ACC112 (cell line): ENCODE measurements around the gene STON2.

Experiments
- H2AFZ ChIP-seq: fragments of 200-600 bp; sonication (generic); one replicate; pipeline ENCODE4 v1.6.0; 2017; ENCODE audit warnings: antibody characterized with exemption, low read length; ENCODE audit not compliant: unreplicated experiment
- H3K27ac ChIP-seq: fragments of 200-600 bp; sonication (generic); 2 replicates; pipeline ENCODE4 v1.5.1; 2014; ENCODE audit warnings: low read depth, mild to moderate bottlenecking, antibody characterized with exemption, low read length, moderate library complexity
- H3K27me3 ChIP-seq: fragments of 200-600 bp; sonication (generic); 2 replicates; pipeline ENCODE4 v1.6.1; 2014; ENCODE audit warnings: mild to moderate bottlenecking, antibody characterized with exemption, low read length, moderate library complexity, mixed read lengths; ENCODE audit not compliant: insufficient read depth
- H3K36me3 ChIP-seq: fragments of 200-600 bp; sonication (generic); 2 replicates; pipeline ENCODE4 v1.6.1; 2016; ENCODE audit warnings: mild to moderate bottlenecking, antibody characterized with exemption, low read length, moderate library complexity, mixed read lengths; ENCODE audit not compliant: insufficient read depth
- H3K4me1 ChIP-seq: fragments of 200-600 bp; sonication (generic); one replicate; pipeline ENCODE4 v1.6.1; 2016; ENCODE audit warnings: low read length, mixed read lengths; ENCODE audit not compliant: insufficient read depth, unreplicated experiment, control insufficient read depth
- H3K4me3 ChIP-seq: fragments of 200-600 bp; sonication (generic); 2 replicates; pipeline ENCODE4 v1.5.1; 2014; ENCODE audit warnings: mild to moderate bottlenecking, low read depth, low read length
- H3K79me2 ChIP-seq: fragments of 200-600 bp; sonication (generic); one replicate; pipeline ENCODE4 v1.6.0; 2016; ENCODE audit warnings: low read length; ENCODE audit not compliant: control insufficient read depth, unreplicated experiment, insufficient read depth

STON2 gene

DNA sequence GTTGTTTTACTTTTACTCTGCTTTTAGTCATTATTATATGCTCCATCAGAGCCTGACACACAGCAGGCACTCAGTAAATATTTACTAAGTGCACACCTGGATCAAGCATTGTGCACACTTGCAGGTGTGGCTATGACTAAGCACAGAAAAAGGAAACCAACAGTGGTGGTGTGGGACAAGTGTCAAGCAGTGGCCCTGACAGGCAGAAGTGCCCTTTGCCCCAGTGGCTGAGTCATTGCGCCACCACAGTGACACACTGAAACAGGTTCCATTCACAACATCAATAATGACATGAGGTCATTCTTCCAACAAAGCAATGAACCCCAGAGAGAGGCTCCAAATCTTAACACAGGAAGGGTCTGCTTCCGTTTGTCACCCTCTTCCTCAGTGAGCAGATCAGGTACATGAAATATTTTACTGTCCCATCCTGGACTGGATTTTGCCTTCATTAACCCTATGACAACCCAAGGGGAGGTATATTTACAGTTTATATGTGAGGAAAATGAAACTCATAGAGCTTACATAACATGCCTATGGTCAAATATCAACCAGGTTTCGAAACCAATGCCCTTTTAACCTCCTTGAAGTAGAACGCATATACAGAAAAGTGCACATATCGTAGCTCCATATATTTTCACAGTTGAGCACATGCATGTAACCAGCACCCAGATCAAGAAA is 96.7 kb downstream of the STON2 start:
- Histone ChIP-seq H3K4me3 (no peak overlapping the region), H3K27me3 (peaks cover 4% of the 10 kb centered on the region; the same call in 1 of the 2 replicates), H3K79me2 (no peaks in the 10 kb centered on the region), H3K36me3 (no peaks in the 10 kb centered on the region), H3K27ac (no peak overlapping the region), H2AFZ (no peak overlapping the region), H3K4me1 (no peaks in the 10 kb centered on the region)

DNA sequence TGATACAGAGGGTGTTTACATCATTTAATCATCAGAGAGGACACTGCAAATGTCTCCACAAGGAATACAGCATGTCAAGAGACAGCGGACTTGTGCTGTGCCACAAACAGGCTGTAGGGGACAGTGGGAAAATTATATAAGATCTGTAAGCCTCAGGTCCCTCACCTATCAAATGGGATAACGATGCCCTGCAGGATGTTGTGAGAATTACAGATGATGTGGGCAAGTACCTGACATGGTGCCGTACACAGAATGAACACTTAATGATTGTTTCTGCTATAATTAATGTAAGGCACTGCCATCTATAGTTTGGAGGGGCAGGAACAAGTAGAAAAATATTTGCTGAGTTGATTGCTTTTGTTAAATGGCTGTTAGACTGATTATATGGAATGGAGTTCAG is 97.5 kb downstream of the STON2 start:
- H2AFZ ChIP-seq: no peak overlapping the region
- peaks cover 4% of the 10 kb centered on the region; the same call in 1 of the 2 replicates for H3K27me3 ChIP-seq
- no peaks in the 10 kb centered on the region for H3K36me3 ChIP-seq
- no peak overlapping the region for H3K27ac ChIP-seq
- H3K79me2 ChIP-seq: no peaks in the 10 kb centered on the region
- H3K4me1 ChIP-seq: no peaks in the 10 kb centered on the region
- H3K4me3 ChIP-seq: no peak overlapping the region

DNA sequence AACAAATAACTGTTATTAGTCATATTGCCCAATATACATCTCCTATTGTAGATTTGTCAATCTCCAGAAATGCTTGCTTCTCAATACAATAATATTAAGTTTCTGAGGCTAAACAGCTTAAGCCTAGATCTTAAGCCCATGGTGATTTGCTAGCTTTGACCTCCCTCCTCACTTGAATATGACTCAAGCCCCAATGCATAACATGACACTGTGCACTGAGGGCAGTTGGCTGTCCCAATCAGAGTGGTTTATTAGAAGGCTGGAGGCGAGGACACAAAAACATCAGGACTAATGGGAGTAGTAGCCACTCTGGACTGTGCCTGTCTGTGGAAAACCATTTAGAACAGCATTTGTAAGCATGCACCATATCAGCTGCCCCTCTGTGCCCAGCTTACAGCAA is 98.3 kb downstream of the STON2 start:
- no peaks in the 10 kb centered on the region for H3K4me1 ChIP-seq
- H3K27me3 ChIP-seq: peaks cover 2% of the 10 kb centered on the region; the same call in 1 of the 2 replicates
- H3K4me3 ChIP-seq: no peak overlapping the region
- H2AFZ ChIP-seq: no peak overlapping the region
- H3K79me2 ChIP-seq: no peaks in the 10 kb centered on the region
- H3K36me3 ChIP-seq: no peaks in the 10 kb centered on the region
- H3K27ac ChIP-seq: no peak overlapping the region

DNA sequence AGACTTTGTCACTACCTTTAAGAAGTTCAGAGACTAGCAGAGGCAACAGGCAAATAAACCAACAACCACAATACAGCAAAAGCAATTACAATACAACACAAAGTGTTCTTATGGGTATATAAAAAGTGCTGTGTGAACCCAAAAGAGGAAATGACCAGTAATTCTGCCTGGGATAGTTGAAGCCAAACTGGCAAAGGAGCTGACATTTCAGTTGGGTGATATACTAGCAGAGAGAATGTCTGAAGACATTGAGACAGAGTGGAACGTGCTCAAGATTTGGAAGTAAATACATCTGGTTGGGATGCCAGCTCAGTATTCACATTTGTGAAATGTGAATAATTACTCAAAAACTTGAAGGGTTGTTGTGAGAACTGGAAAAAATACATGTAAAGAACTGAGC is 98.8 kb downstream of the STON2 start:
- Histone ChIP-seq H3K4me3 (no peak overlapping the region), H2AFZ (no peak overlapping the region), H3K79me2 (no peaks in the 10 kb centered on the region), H3K36me3 (no peaks in the 10 kb centered on the region), H3K27ac (no peak overlapping the region), H3K4me1 (no peaks in the 10 kb centered on the region), H3K27me3 (no peaks in the 10 kb centered on the region)

DNA sequence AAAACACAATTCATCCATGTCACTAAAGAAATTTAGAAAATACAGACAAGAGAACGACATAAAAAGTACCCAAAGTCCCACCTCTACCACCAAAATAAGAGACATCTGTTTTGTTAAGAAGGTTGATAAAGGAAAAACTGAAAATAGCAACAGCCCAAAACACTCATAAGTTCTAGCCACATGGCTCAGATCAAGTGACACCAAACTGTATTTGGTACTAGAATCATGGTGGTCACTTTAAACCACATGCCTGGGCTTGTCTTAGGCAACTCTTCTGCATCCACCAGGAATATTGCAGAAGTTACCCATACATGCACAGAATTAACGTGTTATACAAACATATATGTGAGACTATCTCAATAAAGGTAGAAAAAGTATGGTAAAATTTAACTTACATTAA is 101.2 kb downstream of the STON2 start:
- Histone ChIP-seq H3K4me3 (no peak overlapping the region), H3K27me3 (no peaks in the 10 kb centered on the region), H2AFZ (no peak overlapping the region), H3K36me3 (no peaks in the 10 kb centered on the region), H3K27ac (no peak overlapping the region), H3K4me1 (no peaks in the 10 kb centered on the region), H3K79me2 (no peaks in the 10 kb centered on the region)

DNA sequence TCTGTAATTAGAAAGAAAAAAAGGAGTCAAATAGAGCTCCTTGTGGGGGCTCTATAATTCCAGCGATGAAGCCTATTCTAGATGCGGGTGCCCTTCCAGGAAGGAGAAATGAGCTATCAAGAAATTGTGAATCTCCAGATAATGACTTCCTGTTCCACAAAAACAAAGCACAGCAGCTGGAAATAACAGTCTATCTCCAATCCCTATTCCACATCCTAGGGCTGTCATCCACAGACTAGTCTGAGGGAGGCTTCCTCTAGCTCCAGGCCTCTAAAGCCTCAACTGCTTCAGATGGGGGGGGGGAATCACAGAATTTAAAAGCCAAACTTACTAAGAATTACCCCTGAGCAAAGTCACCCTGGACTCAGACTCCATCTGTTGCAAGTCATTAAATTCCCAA is 102.0 kb downstream of the STON2 start:
- Histone ChIP-seq H3K36me3 (no peaks in the 10 kb centered on the region), H3K4me1 (no peaks in the 10 kb centered on the region), H3K27ac (no peak overlapping the region), H3K27me3 (no peaks in the 10 kb centered on the region), H2AFZ (no peak overlapping the region), H3K4me3 (no peak overlapping the region), H3K79me2 (no peaks in the 10 kb centered on the region)

DNA sequence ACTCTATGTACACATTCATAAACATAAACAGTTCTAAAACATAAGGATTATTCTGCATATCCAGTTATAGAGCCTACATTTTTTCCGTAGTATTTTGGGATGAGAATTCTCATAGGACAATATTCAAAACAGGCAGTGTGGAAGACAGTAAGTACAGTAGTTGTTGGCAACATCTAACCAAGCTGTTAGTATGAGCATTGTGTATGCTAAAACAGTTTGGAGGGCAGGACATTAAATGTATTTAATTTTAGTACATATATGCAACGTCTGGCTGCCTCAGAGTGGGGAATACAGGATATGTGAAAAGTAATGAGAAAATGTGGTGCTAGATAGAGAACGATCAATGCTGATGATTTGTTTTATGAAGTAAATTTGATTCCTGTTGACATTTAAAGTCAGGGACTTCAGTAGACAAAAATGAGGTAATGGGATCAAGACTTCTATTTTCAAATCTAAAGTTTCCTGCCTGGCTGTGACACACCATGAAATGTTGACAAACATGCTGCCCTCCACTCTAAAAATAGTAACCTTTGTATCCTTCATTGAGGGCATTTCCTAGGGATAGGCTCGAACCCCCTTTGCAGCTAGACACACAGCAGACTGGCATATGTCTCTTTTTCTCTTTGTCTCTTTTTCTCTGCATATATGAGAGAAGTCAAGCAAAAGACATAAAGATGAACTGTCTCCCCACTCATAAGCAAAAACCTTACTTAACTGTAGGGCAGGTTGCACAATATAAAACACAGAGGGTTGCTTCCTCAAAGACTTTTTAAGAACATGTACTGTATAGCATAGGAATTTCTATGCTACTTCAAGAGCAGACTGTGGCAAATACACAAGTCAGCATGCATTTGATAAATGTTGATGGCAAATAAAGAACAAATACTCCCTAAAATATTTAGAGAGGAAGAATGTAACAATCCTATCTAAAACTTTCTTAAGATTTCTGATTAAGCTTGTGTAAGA is 103.9 kb downstream of the STON2 start:
- Histone ChIP-seq H3K79me2 (no peaks in the 10 kb centered on the region), H3K36me3 (no peaks in the 10 kb centered on the region), H2AFZ (no peak overlapping the region), H3K4me1 (no peaks in the 10 kb centered on the region), H3K27me3 (peaks cover under 1% of the 10 kb centered on the region; the same call in 1 of the 2 replicates), H3K27ac (no peak overlapping the region), H3K4me3 (no peak overlapping the region)

DNA sequence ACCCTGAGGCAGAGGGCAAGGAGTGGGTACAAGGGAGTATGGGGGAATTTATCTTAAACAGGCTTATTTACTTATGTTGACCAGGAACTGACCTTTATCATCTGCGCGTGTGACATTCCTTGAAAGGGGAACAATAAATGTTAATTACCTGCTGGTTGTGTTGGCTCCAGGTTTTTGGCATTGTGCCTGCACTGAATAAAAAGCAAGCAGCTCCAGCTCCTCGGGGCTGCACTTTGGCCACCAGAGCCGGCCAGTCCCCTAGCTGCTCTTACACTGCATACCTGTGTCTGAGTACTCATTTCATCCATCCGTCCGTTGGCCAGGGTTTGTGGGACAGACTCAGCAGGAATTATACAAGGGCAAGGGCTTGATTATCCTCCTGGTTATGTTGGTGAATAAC is 110.6 kb downstream of the STON2 start:
- Histone ChIP-seq H3K27me3 (peaks cover 21% of the 10 kb centered on the region; the same call in 1 of the 2 replicates), H2AFZ (no peak overlapping the region), H3K4me3 (no peak overlapping the region), H3K79me2 (no peaks in the 10 kb centered on the region), H3K4me1 (no peaks in the 10 kb centered on the region), H3K36me3 (no peaks in the 10 kb centered on the region), H3K27ac (no peak overlapping the region)

DNA sequence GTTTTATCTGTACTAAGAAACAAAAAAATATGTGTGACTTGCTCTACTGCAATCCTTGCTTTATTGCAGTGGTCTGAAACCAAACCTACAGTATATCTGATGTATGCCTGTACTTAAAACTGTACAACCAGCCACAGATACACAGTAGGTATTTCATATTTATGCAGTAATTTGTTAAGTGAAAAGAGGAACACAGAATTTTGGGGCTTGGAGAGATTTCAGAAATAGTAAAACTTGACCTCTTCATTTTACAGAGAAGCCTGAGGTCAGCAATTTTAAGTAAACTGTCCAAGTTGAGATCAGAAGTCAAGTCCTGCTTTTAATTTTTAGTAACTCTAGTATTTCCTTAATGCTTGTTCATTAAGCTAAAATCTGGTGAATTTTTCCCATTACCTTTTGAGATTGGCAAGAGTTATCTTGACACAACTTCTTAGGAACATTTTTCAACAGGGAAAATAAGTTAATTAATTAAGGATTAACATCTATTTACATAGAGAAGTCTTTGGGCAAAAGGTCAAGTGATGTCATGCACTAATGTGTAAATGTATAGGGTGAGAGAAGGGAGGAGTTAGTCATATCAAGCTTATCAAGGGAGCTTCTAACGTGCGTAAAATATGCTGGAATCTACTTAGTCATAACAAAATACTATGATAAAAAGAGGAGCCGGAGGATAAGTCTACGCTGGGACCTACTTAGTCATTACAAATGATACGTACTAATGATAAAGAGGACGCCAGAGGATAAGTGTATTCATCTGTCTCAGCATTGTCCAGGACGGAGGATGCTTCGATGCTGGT is 113.4 kb downstream of the STON2 start:
- H2AFZ ChIP-seq: no peak overlapping the region
- no peaks in the 10 kb centered on the region for H3K79me2 ChIP-seq
- no peak overlapping the region for H3K27ac ChIP-seq
- H3K4me1 ChIP-seq: no peaks in the 10 kb centered on the region
- peaks cover 21% of the 10 kb centered on the region; the same call in 1 of the 2 replicates for H3K27me3 ChIP-seq
- H3K4me3 ChIP-seq: no peak overlapping the region
- no peaks in the 10 kb centered on the region for H3K36me3 ChIP-seq

DNA sequence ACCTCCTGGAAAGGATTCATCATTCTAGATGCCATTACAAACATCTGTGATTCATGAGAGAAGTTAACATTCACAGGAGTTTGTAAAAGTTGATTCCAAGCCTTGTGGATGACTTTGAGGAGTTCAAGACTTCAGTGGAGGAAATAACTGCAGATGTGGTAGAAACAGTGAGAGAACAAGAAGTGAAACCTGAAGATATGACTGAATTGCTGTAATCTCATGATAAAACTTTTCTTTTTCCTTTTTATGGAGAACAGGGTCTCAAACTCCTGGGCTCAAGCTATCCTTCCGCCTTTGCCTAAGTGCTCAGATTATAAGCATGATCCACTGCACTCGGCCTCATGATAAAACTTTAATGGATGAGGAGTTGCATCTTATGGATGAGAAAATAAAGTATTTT is 114.9 kb downstream of the STON2 start:
- no peaks in the 10 kb centered on the region for H3K4me1 ChIP-seq
- no peak overlapping the region for H3K27ac ChIP-seq
- no peak overlapping the region for H3K4me3 ChIP-seq
- H3K79me2 ChIP-seq: no peaks in the 10 kb centered on the region
- H2AFZ ChIP-seq: no peak overlapping the region
- H3K27me3 ChIP-seq: peaks cover 15% of the 10 kb centered on the region; the same call in 1 of the 2 replicates
- H3K36me3 ChIP-seq: no peaks in the 10 kb centered on the region
